Measurements from ENCODE around the gene PAPPA2. TPM values are rescaled to one million over a fixed set of nuclear protein-coding genes. Genes with fewer than 3 reads are reported as not detected.

Gene PAPPA2
- total and polyA plus RNA-seq, 12 donors = 0.03 to 0.87 (median 0.10) TPM; not detected in 1

- WGBS, 4 donors = 54 to 75% (median 61%) methylated on average over 2 of the region's 2 CpGs
- Histone ChIP-seq H3K4me1 (replicated peaks in 1 of 2) (no peaks in the 10 kb centered on the region), H3K36me3 (replicated peaks in 1 of 2) (no peaks in the 10 kb centered on the region), H3K9me3 (replicated peaks in 1 of 3) (no peaks in the 10 kb centered on the region), H3K4me3 (no peak overlapping the region), H3K27ac (no peak overlapping the region), H3K27me3 (no peaks in the 10 kb centered on the region)
- TF ChIP-seq CTCF (IDR thresholded peaks at IDR 0.05) (no peak), POLR2A (IDR thresholded peaks at IDR 0.05) (no peak)
- intact Hi-C loops (cut with DNase I) = no loop called here
- no peak for DNase-seq
Observed at GRCh38 chr1:176542352-176542751, 79.4 kb downstream of the PAPPA2 start.

GRCh38 chr1:176543360-176544129 is 80.6 kb downstream of the PAPPA2 start:
- Histone ChIP-seq H3K4me1 (replicated peaks in 1 of 2) (no peaks in the 10 kb centered on the region), H3K4me3 (no peak overlapping the region), H3K36me3 (replicated peaks in 1 of 2) (no peaks in the 10 kb centered on the region), H3K9me3 (replicated peaks in 1 of 3) (no peaks in the 10 kb centered on the region), H3K27me3 (no peaks in the 10 kb centered on the region), H3K27ac (no peak overlapping the region)
- TF ChIP-seq CTCF (IDR thresholded peaks at IDR 0.05) (no peak), POLR2A (IDR thresholded peaks at IDR 0.05) (no peak)
- DNase-seq = no peak
- WGBS, 4 donors = 58 to 71% (median 64%) methylated on average over 2 of the region's 2 CpGs
- intact Hi-C loops (cut with DNase I) = no loop called here

GRCh38 chr1:176545034-176545639 is 82.2 kb downstream of the PAPPA2 start:
- Histone ChIP-seq H3K27me3 (no peaks in the 10 kb centered on the region), H3K4me1 (replicated peaks in 1 of 2) (no peaks in the 10 kb centered on the region), H3K36me3 (replicated peaks in 1 of 2) (no peaks in the 10 kb centered on the region), H3K9me3 (replicated peaks in 1 of 3) (no peaks in the 10 kb centered on the region), H3K4me3 (no peak overlapping the region), H3K27ac (no peak overlapping the region)
- DNase-seq = no peak
- no peak for TF ChIP-seq CTCF (IDR thresholded peaks at IDR 0.05)
- 73 to 89% (median 87%) methylated on average over 4 of the region's 4 CpGs for WGBS, 4 donors
- intact Hi-C loops (cut with DNase I) = no loop called here

- no peak overlapping the region for H3K4me3 ChIP-seq
- H3K4me1 ChIP-seq (replicated peaks in 1 of 2) = no peaks in the 10 kb centered on the region
- no peak for TF ChIP-seq POLR2A (IDR thresholded peaks at IDR 0.05)
- no peak for TF ChIP-seq CTCF (IDR thresholded peaks at IDR 0.05)
- no peak overlapping the region for H3K27ac ChIP-seq
- H3K36me3 ChIP-seq (replicated peaks in 1 of 2) = no peaks in the 10 kb centered on the region
- no peaks in the 10 kb centered on the region for H3K9me3 ChIP-seq (replicated peaks in 1 of 3)
- WGBS, 4 donors = 52 to 81% (median 67%) methylated on average over 1 of the region's 1 CpG
- intact Hi-C loops (cut with DNase I) = no loop called here
- H3K27me3 ChIP-seq = no peaks in the 10 kb centered on the region
- DNase-seq = no peak
Observed at GRCh38 chr1:176546825-176547224, 83.8 kb downstream of the PAPPA2 start.
